ENCODE data around the gene MRPS18C. TPM values are rescaled to one million over a fixed set of nuclear protein-coding genes. Genes with fewer than 3 reads are reported as not detected.
A peak's percentile ranks its signal among the peaks of the same experiment; 100 is the strongest.
"Not testable (repeated sequence)": the region's sequence is repeated elsewhere in the genome, so short reads cannot be mapped to it uniquely, and the experiment has no call there.

The MRPS18C gene
- polyA plus RNA-seq, 4 donors, result 29.5 to 43.8 (median 33.2) TPM

GRCh38 chr4:83503974-83504373 is 48.1 kb downstream of the MRPS18C start:
- H3K4me3 ChIP-seq (ENCODE audit: low read depth in 1 of 3, low read length in 3 of 3), result no peak overlapping the region
- no peaks in the 10 kb centered on the region for H3K9me3 ChIP-seq (ENCODE audit: control insufficient read depth in 2 of 2, insufficient read depth in 1 of 2, low read depth in 1 of 2, low read length in 1 of 2)
- no peaks in the 10 kb centered on the region for H3K27me3 ChIP-seq (ENCODE audit: control insufficient read depth in 3 of 3, insufficient read depth in 3 of 3, low read length in 3 of 3)
- DNase-seq (no peak), FAIRE-seq (no peak)
- no peaks in the 10 kb centered on the region for H3K36me3 ChIP-seq (ENCODE audit: control insufficient read depth in 3 of 3, insufficient read depth in 2 of 3, low read depth in 1 of 3, low read length in 3 of 3)
- peaks cover 0 to 4% (median 0%) of the 10 kb centered on the region in 3 donors for H3K4me1 ChIP-seq (ENCODE audit: control insufficient read depth in 3 of 3, insufficient read depth in 2 of 3, low read depth in 1 of 3, low read length in 2 of 3)
- peak overlapping the region in 1 of 3 donors; percentile 39 for H3K27ac ChIP-seq (ENCODE audit: low read depth in 1 of 3, low read length in 2 of 3)

DNA sequence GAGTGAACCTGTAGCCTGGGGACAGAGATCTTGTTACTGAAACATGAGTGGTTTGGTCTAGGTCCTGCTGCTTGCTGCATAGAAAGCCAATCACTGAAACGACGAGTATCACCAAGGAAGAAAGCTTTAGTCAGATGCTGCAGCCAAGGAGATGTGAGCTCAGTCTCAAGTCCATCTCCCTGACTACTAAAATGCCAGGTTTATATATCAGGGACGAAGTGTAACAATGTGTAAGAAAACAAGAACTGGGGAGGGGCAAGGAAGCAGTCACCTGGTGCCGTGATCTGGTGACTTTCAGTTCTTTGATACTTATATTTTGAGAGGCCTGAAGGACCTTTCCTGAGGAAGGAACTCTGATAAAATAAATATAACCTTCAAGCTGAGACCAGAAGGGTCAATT is 48.6 kb downstream of the MRPS18C start:
- Histone ChIP-seq H3K9me3 (ENCODE audit: control insufficient read depth in 2 of 2, insufficient read depth in 1 of 2, low read depth in 1 of 2, low read length in 1 of 2) (no peaks in the 10 kb centered on the region), H3K4me1 (ENCODE audit: control insufficient read depth in 3 of 3, insufficient read depth in 2 of 3, low read depth in 1 of 3, low read length in 2 of 3) (peaks cover 0 to 4% (median 0%) of the 10 kb centered on the region in 3 donors), H3K4me3 (ENCODE audit: low read depth in 1 of 3, low read length in 3 of 3) (no peak overlapping the region), H3K36me3 (ENCODE audit: control insufficient read depth in 3 of 3, insufficient read depth in 2 of 3, low read depth in 1 of 3, low read length in 3 of 3) (no peaks in the 10 kb centered on the region), H3K27ac (ENCODE audit: low read depth in 1 of 3, low read length in 2 of 3) (peak overlapping the region in 1 of 3 donors; percentile 39), H3K27me3 (ENCODE audit: control insufficient read depth in 3 of 3, insufficient read depth in 3 of 3, low read length in 3 of 3) (no peaks in the 10 kb centered on the region)
- 12 to 56% (median 28%) methylated on average over 4 of the region's 4 CpGs for WGBS, 3 donors
- no peak for FAIRE-seq
- peak; percentile 48 to 79 for DNase-seq

DNA sequence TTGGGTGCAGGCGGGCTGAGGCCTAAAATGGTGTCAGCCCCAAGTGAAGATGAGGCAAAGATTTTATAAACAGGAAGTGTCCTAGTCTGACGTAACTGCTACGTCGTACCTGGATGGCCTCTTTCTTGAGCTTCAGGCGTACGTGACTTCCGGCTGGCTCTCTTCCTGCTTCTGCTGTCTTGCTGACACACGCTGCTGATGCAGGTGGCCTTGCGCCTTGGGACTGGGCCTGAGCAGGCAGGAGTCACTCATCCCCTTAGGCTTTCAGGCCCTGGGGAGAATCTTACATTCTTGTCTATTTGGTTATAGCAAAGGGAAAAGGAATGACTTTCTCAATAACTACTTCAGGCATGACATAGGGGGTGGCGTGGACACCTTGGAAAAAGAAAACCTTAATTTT is 49.1 kb downstream of the MRPS18C start:
- no peak for FAIRE-seq
- WGBS, 3 donors, result 84 to 97% (median 85%) methylated on average over 10 of the region's 10 CpGs
- Histone ChIP-seq H3K27ac (ENCODE audit: low read depth in 1 of 3, low read length in 2 of 3) (peak overlapping the region in 1 of 3 donors; percentile 39), H3K4me1 (ENCODE audit: control insufficient read depth in 3 of 3, insufficient read depth in 2 of 3, low read depth in 1 of 3, low read length in 2 of 3) (peaks cover 0 to 4% (median 0%) of the 10 kb centered on the region in 3 donors), H3K36me3 (ENCODE audit: control insufficient read depth in 3 of 3, insufficient read depth in 2 of 3, low read depth in 1 of 3, low read length in 3 of 3) (no peaks in the 10 kb centered on the region), H3K4me3 (ENCODE audit: low read depth in 1 of 3, low read length in 3 of 3) (no peak overlapping the region), H3K9me3 (ENCODE audit: control insufficient read depth in 2 of 2, insufficient read depth in 1 of 2, low read depth in 1 of 2, low read length in 1 of 2) (no peaks in the 10 kb centered on the region), H3K27me3 (ENCODE audit: control insufficient read depth in 3 of 3, insufficient read depth in 3 of 3, low read length in 3 of 3) (no peaks in the 10 kb centered on the region)
- DNase-seq, result no peak

- H3K36me3 ChIP-seq (ENCODE audit: control insufficient read depth in 3 of 3, insufficient read depth in 2 of 3, low read depth in 1 of 3, low read length in 3 of 3); H3K27ac ChIP-seq (ENCODE audit: low read depth in 1 of 3, low read length in 2 of 3); FAIRE-seq; H3K9me3 ChIP-seq (ENCODE audit: control insufficient read depth in 2 of 2, insufficient read depth in 1 of 2, low read depth in 1 of 2, low read length in 1 of 2); H3K4me1 ChIP-seq (ENCODE audit: control insufficient read depth in 3 of 3, insufficient read depth in 2 of 3, low read depth in 1 of 3, low read length in 2 of 3); H3K27me3 ChIP-seq (ENCODE audit: control insufficient read depth in 3 of 3, insufficient read depth in 3 of 3, low read length in 3 of 3); H3K4me3 ChIP-seq (ENCODE audit: low read depth in 1 of 3, low read length in 3 of 3): not testable (repeated sequence)
- WGBS, 3 donors, result 59 to 67% (median 65%) methylated on average over 3 of the region's 3 CpGs
- DNase-seq, result peak; percentile 49 to 69
These were observed 53.3 kb downstream of the MRPS18C start for GRCh38 chr4:83509156-83509585.

GRCh38 chr4:83510442-83510841 is 54.6 kb downstream of the MRPS18C start:
- WGBS, 3 donors, result 74 to 95% (median 85%) methylated on average over 4 of the region's 4 CpGs

More at GRCh38 chr4:83510442-83510841, 54.6 kb downstream of the MRPS18C start:
- no peak overlapping the region for H3K4me3 ChIP-seq (ENCODE audit: low read depth in 1 of 3, low read length in 3 of 3)
- FAIRE-seq (no peak), DNase-seq (no peak)
- H3K27ac ChIP-seq (ENCODE audit: low read depth in 1 of 3, low read length in 2 of 3), result no peak overlapping the region
- no peaks in the 10 kb centered on the region for H3K9me3 ChIP-seq (ENCODE audit: control insufficient read depth in 2 of 2, insufficient read depth in 1 of 2, low read depth in 1 of 2, low read length in 1 of 2)
- H3K36me3 ChIP-seq (ENCODE audit: control insufficient read depth in 3 of 3, insufficient read depth in 2 of 3, low read depth in 1 of 3, low read length in 3 of 3), result no peaks in the 10 kb centered on the region
- H3K27me3 ChIP-seq (ENCODE audit: control insufficient read depth in 3 of 3, insufficient read depth in 3 of 3, low read length in 3 of 3), result no peaks in the 10 kb centered on the region
- H3K4me1 ChIP-seq (ENCODE audit: control insufficient read depth in 3 of 3, insufficient read depth in 2 of 3, low read depth in 1 of 3, low read length in 2 of 3), result no peaks in the 10 kb centered on the region

Other genes starting within 250 kb of the MRPS18C start
- gene COQ2, start 171.3 kb upstream of the MRPS18C start, polyA plus RNA-seq, result 10 to 100 TPM in 2 of 4 donors, 1 to 10 TPM in 2; 6.3 to 21.7 (median 11.3) TPM
- gene HPSE, start 121.2 kb upstream of the MRPS18C start, polyA plus RNA-seq, result 1 to 10 TPM in 3 of 4 donors, under 1 TPM in 1; 0.45 to 2.5 (median 1.7) TPM
- 10 to 100 TPM in 1 of 4 donors, 1 to 10 TPM in 3; 4.9 to 13.0 (median 6.6) TPM for gene HELQ, start 235 bp upstream of the MRPS18C start, polyA plus RNA-seq
- gene ABRAXAS1, start 29.0 kb downstream of the MRPS18C start, polyA plus RNA-seq, result 10 to 100 TPM in 1 of 4 donors, 1 to 10 TPM in 3; 3.4 to 16.6 (median 5.1) TPM
- gene GPAT3, start 80.0 kb downstream of the MRPS18C start, polyA plus RNA-seq, result 10 to 100 TPM; 12.9 to 22.4 (median 18.6) TPM

Data from small intestine (tissue), 7 donors.